H9 (cell line): ENCODE results near the gene HSP90AA1. TPM values are rescaled to one million over a fixed set of nuclear protein-coding genes. Genes with fewer than 3 reads are reported as not detected.

ENCODE experiments used
- DNase-seq: peaks from one replicate; pipeline ENCODE4 v3.0.0-alpha.2; 2017
- H2AFZ ChIP-seq: one replicate; pipeline ENCODE4 v1.6.1; 2013; ENCODE audit warnings: mild to moderate bottlenecking, low read length, control low read depth, moderate library complexity
- H2AK5ac ChIP-seq: 2 replicates; pipeline ENCODE4 v1.6.1; 2013; ENCODE audit warnings: low read length, control low read depth, mixed read lengths; ENCODE audit not compliant: insufficient read length
- H2BK120ac ChIP-seq: one replicate; pipeline ENCODE4 v1.6.1; 2013; ENCODE audit warnings: low read depth, mild to moderate bottlenecking, low read length, control low read depth, inconsistent platforms; ENCODE audit not compliant: poor library complexity, severe bottlenecking
- H2BK12ac ChIP-seq: 2 replicates; pipeline ENCODE4 v1.6.1; 2013; ENCODE audit warnings: low read length, control low read depth, mixed read lengths, low read depth; ENCODE audit not compliant: insufficient read length
- H2BK15ac ChIP-seq: 2 replicates; pipeline ENCODE4 v1.6.1; 2013; ENCODE audit warnings: low read depth, low read length, control low read depth
- H2BK20ac ChIP-seq: one replicate; pipeline ENCODE4 v1.6.1; 2013; ENCODE audit warnings: low read depth, mild to moderate bottlenecking, low read length, control low read depth, inconsistent platforms; ENCODE audit not compliant: poor library complexity, severe bottlenecking
- H2BK5ac ChIP-seq: 2 replicates; pipeline ENCODE4 v1.6.1; 2013; ENCODE audit warnings: low read length, control low read depth, mixed read lengths; ENCODE audit not compliant: insufficient read length
- H3K14ac ChIP-seq: 2 replicates; pipeline ENCODE4 v1.6.1; 2013; ENCODE audit warnings: low read length, control low read depth; ENCODE audit not compliant: insufficient read depth
- H3K18ac ChIP-seq: 2 replicates; pipeline ENCODE4 v1.6.1; 2013; ENCODE audit warnings: low read depth, mild to moderate bottlenecking, mixed read lengths, low read length, control low read depth; ENCODE audit not compliant: insufficient read length
- H3K23ac ChIP-seq: 2 replicates; pipeline ENCODE4 v1.6.1; 2013; ENCODE audit warnings: low read length, control low read depth, mixed read lengths, low read depth; ENCODE audit not compliant: insufficient read length
- H3K23me2 ChIP-seq: 2 replicates; pipeline ENCODE4 v1.6.1; 2013; ENCODE audit warnings: low read depth, mild to moderate bottlenecking, mixed read lengths, low read length, control low read depth; ENCODE audit not compliant: insufficient read length, poor library complexity, severe bottlenecking
- H3K27ac ChIP-seq: 2 replicates; pipeline ENCODE4 v1.5.1; 2013; ENCODE audit warnings: low read length, control low read depth, mixed read lengths, low read depth; ENCODE audit not compliant: insufficient read length
- H3K27me3 ChIP-seq: 2 replicates; pipeline ENCODE4 v1.6.1; 2013; ENCODE audit warnings: low read length, control low read depth, inconsistent platforms; ENCODE audit not compliant: insufficient read depth
- H3K4ac ChIP-seq: 2 replicates; pipeline ENCODE4 v1.6.1; 2013; ENCODE audit warnings: low read depth, mild to moderate bottlenecking, control low read depth, inconsistent platforms, low read length, moderate library complexity
- H3K4me1 ChIP-seq: 2 replicates; pipeline ENCODE4 v1.6.1; 2013; ENCODE audit warnings: low read length, control low read depth, inconsistent platforms; ENCODE audit not compliant: insufficient read depth
- H3K4me2 ChIP-seq: 2 replicates; pipeline ENCODE4 v1.6.1; 2013; ENCODE audit warnings: low read length, control low read depth, mixed read lengths; ENCODE audit not compliant: insufficient read length, insufficient read depth
- H3K56ac ChIP-seq: 2 replicates; pipeline ENCODE4 v1.6.1; 2013; ENCODE audit warnings: low read depth, mild to moderate bottlenecking, mixed read lengths, low read length, control low read depth; ENCODE audit not compliant: insufficient read length
- H3K79me1 ChIP-seq: 2 replicates; pipeline ENCODE4 v1.6.1; 2013; ENCODE audit warnings: low read depth, mild to moderate bottlenecking, moderate library complexity, low read length, control low read depth, inconsistent platforms; ENCODE audit not compliant: insufficient read depth, poor library complexity, severe bottlenecking
- H3K79me2 ChIP-seq: 2 replicates; pipeline ENCODE4 v1.6.1; 2013; ENCODE audit warnings: low read length, control low read depth, inconsistent platforms; ENCODE audit not compliant: insufficient read depth
- H3K9ac ChIP-seq: 2 replicates; pipeline ENCODE4 v1.6.1; 2013; ENCODE audit warnings: low read length, control low read depth, mixed read lengths; ENCODE audit not compliant: insufficient read length; ENCODE audit errors: extremely low read depth
- H3K9me3 ChIP-seq: one replicate; pipeline ENCODE4 v1.6.1; 2013; ENCODE audit warnings: low read depth, low read length, inconsistent platforms; ENCODE audit not compliant: control insufficient read depth
- H3T11ph ChIP-seq: one replicate; pipeline ENCODE4 v1.6.1; 2013; ENCODE audit warnings: mild to moderate bottlenecking, low read length, control low read depth, inconsistent platforms
- H4K20me1 ChIP-seq: one replicate; pipeline ENCODE4 v1.6.1; 2013; ENCODE audit not compliant: control insufficient read depth, insufficient read length, insufficient read depth
- H4K5ac ChIP-seq: 2 replicates; pipeline ENCODE4 v1.6.1; 2013; ENCODE audit warnings: low read depth, mild to moderate bottlenecking, mixed read lengths, low read length, control low read depth; ENCODE audit not compliant: insufficient read length
- H4K8ac ChIP-seq: replicated peaks from 2 replicates; pipeline ENCODE4 v1.6.1; 2013; ENCODE audit warnings: low read length, control low read depth, mixed read lengths, low read depth; ENCODE audit not compliant: insufficient read length
- H4K91ac ChIP-seq: 2 replicates; pipeline ENCODE4 v1.6.1; 2013; ENCODE audit warnings: low read depth, mild to moderate bottlenecking, moderate library complexity, mixed read lengths, low read length, control low read depth; ENCODE audit not compliant: insufficient read length
- H3K27ac Mint-ChIP-seq, 3 experiments: 2 replicates in 2 of 3; 3 replicates in 1 of 3; pipeline ENCODE4 v1.8.0; 2020 to 2021; ENCODE audit warnings: mixed read lengths in 3 of 3, mild to moderate bottlenecking in 1 of 3, moderate library complexity in 1 of 3
- H3K27me3 Mint-ChIP-seq: 2 replicates; pipeline ENCODE4 v1.8.0; 2021; ENCODE audit warnings: low read depth, mild to moderate bottlenecking, moderate library complexity, mixed read lengths
- H3K36me3 Mint-ChIP-seq, 3 experiments: 2 replicates in 2 of 3; 3 replicates in 1 of 3; pipeline ENCODE4 v1.8.0; 2020 to 2021; ENCODE audit warnings: low read depth in 3 of 3, mixed read lengths in 3 of 3; ENCODE audit not compliant: insufficient read depth in 1 of 3
- H3K4me1 Mint-ChIP-seq, 2 experiments: 2 replicates each; pipeline ENCODE4 v1.8.0; 2020; ENCODE audit warnings: mixed read lengths in 2 of 2
- H3K4me3 Mint-ChIP-seq, 2 experiments: 2 replicates in 1 of 2; 3 replicates in 1 of 2; pipeline ENCODE4 v1.8.0; 2020 to 2021; ENCODE audit warnings: mild to moderate bottlenecking in 2 of 2, mixed read lengths in 2 of 2, moderate library complexity in 1 of 2
- H3K9me3 Mint-ChIP-seq, 2 experiments: 2 replicates in 1 of 2; 3 replicates in 1 of 2; pipeline ENCODE4 v1.8.0; 2020; ENCODE audit warnings: mild to moderate bottlenecking in 2 of 2, mixed read lengths in 2 of 2, moderate library complexity in 1 of 2
- CTCF ChIP-seq: fragments of 200-600 bp; sonication (generic); conservative IDR thresholded peaks from 3 replicates; pipeline ENCODE4 v1.8.0; 2021; ENCODE audit warnings: antibody characterized with exemption, mild to moderate bottlenecking
- WGBS: extraction: QIAGEN DNeasy Blood & Tissue Kit; methylation state at CpG from one replicate; pipeline ENCODE4 v1.1.7; 2013; ENCODE audit warnings: missing lambda C conversion rate, low lambda C conversion rate, mixed read lengths; ENCODE audit not compliant: insufficient read length; ENCODE audit errors: extremely low coverage; 5-methylcytosine and 5-hydroxymethylcytosine counted together
- total RNA-seq: library from RNA; stranded (reverse); gene quantifications from 2 replicates; pipeline ENCODE4 v1.2.1, GENCODE V29; 2021

The HSP90AA1 gene
- total RNA-seq, 1 experiment from 2014 or later = 953 TPM

- Histone ChIP-seq H2AK5ac (no peak overlapping the region), H3T11ph (no peak overlapping the region), H2BK120ac (no peak overlapping the region), H3K56ac (no peak overlapping the region), H4K91ac (no peak overlapping the region), H3K79me2 (no peaks in the 10 kb centered on the region), H2BK12ac (no peak overlapping the region), H3K14ac (no peak overlapping the region), H3K4me1 (peaks cover 5% of the 10 kb centered on the region; the same call in 1 of the 2 replicates), H2BK5ac (no peak overlapping the region), H4K8ac (no peak overlapping the region), H3K23ac (no peak overlapping the region), H3K4ac (no peak overlapping the region), H2AFZ (no peak overlapping the region), H3K23me2 (no peaks in the 10 kb centered on the region), H3K9ac (no peak overlapping the region), H2BK15ac (no peak overlapping the region), H4K5ac (no peak overlapping the region), H2BK20ac (no peak overlapping the region), H3K27me3 (no peaks in the 10 kb centered on the region), H3K4me2 (no peak overlapping the region), H3K27ac (no peak overlapping the region), H3K9me3 (no peaks in the 10 kb centered on the region), H4K20me1 (peaks cover 4% of the 10 kb centered on the region), H3K79me1 (no peaks in the 10 kb centered on the region), H3K18ac (no peak overlapping the region)
- no peak for DNase-seq
- WGBS = no CpG with 5 or more reads among the region's 10 CpGs
- peaks cover 34 to 36% of the 10 kb centered on the region in 2 experiments for H3K4me1 Mint-ChIP-seq
- H3K4me3 Mint-ChIP-seq = peak overlapping the region in 1 of 2 experiments; percentile 56; a peak in 1 of 5 replicates
- H3K36me3 Mint-ChIP-seq = peaks cover 3 to 16% (median 4%) of the 10 kb centered on the region in 3 experiments; a peak in 6 of 7 replicates
- H3K27me3 Mint-ChIP-seq = no peaks in the 10 kb centered on the region
- peak overlapping the region in 2 of 3 experiments; percentile 51 to 66; a peak in 3 of 7 replicates for H3K27ac Mint-ChIP-seq
- no peak for TF ChIP-seq CTCF
- no peaks in the 10 kb centered on the region; a peak in 1 of 5 replicates for H3K9me3 Mint-ChIP-seq
Observed at GRCh38 chr14:102057480-102058114, 29.2 kb downstream of the HSP90AA1 start.
